CD4-positive, alpha-beta memory T cell (primary cell): ENCODE data around the gene LRRC36. TPM values are rescaled to one million over a fixed set of nuclear protein-coding genes. Genes with fewer than 3 reads are reported as not detected.

ENCODE experiments used
- CTCF ChIA-PET: fragments of 350-600 bp; sonication (Branson Sonifier 250); formaldehyde crosslinking; loops from one replicate; lab custom pipeline; 2021; ENCODE audit warnings: inconsistent platforms; ENCODE audit not compliant: partially characterized antibody; lab: Charles Lee
- POLR2A ChIA-PET: fragments of 350-600 bp; sonication (Branson Sonifier 250); formaldehyde crosslinking; loops from one replicate; lab custom pipeline; 2021; ENCODE audit not compliant: partially characterized antibody; lab: Charles Lee
- DNase-seq, 5 donors: peaks; one replicate each; pipeline versions ENCODE4 v3.0.0 to v3.0.0-alpha.2; 2020 to 2022; ENCODE audit warnings: mixed read lengths in 1 of 5
- H3K27ac ChIP-seq: one replicate; pipeline ENCODE4 v1.7.0; 2013; ENCODE audit warnings: low read depth, low read length
- H3K27me3 ChIP-seq: 2 replicates; pipeline ENCODE4 v1.7.0; 2013; ENCODE audit warnings: mild to moderate bottlenecking, low read length, moderate library complexity; ENCODE audit not compliant: insufficient read depth
- H3K36me3 ChIP-seq: 2 replicates; pipeline ENCODE4 v1.7.0; 2013; ENCODE audit warnings: mild to moderate bottlenecking, low read length, moderate library complexity; ENCODE audit not compliant: insufficient read depth
- H3K4me1 ChIP-seq: 2 replicates; pipeline ENCODE4 v1.7.0; 2013; ENCODE audit warnings: mild to moderate bottlenecking, low read length, moderate library complexity; ENCODE audit not compliant: insufficient read depth
- H3K4me3 ChIP-seq, 2 donors: one replicate each; pipeline ENCODE4 v1.7.0; 2013; ENCODE audit warnings: low read length in 2 of 2, mild to moderate bottlenecking in 1 of 2
- H3K9me3 ChIP-seq, 2 donors: one replicate each; pipeline ENCODE4 v1.7.0; 2013; ENCODE audit warnings: low read length in 2 of 2, control low read depth in 1 of 2; ENCODE audit not compliant: control insufficient read depth in 1 of 2
- H3K27ac Mint-ChIP-seq, 7 donors: one replicate each; pipeline ENCODE4 v1.8.0; 2020 to 2021; ENCODE audit warnings: mixed read lengths in 7 of 7, mild to moderate bottlenecking in 6 of 7, inconsistent platforms in 3 of 7, moderate library complexity in 3 of 7
- H3K27me3 Mint-ChIP-seq, 2 donors: one replicate each; pipeline ENCODE4 v1.8.0; 2020 to 2021; ENCODE audit warnings: mixed read lengths in 2 of 2
- H3K36me3 Mint-ChIP-seq, 2 donors: one replicate each; pipeline ENCODE4 v1.8.0; 2020 to 2021; ENCODE audit warnings: mixed read lengths in 2 of 2, inconsistent platforms in 1 of 2, mild to moderate bottlenecking in 1 of 2
- H3K4me1 Mint-ChIP-seq, 4 donors: one replicate each; pipeline ENCODE4 v1.8.0; 2020 to 2021; ENCODE audit warnings: mixed read lengths in 4 of 4, mild to moderate bottlenecking in 1 of 4
- H3K4me3 Mint-ChIP-seq, 8 donors: one replicate each; pipeline ENCODE4 v1.8.0; 2020 to 2021; ENCODE audit warnings: mixed read lengths in 8 of 8, mild to moderate bottlenecking in 7 of 8, moderate library complexity in 6 of 8, inconsistent platforms in 3 of 8
- H3K9me3 Mint-ChIP-seq, 8 donors: one replicate each; pipeline ENCODE4 v1.8.0; 2020 to 2021; ENCODE audit warnings: mixed read lengths in 8 of 8, mild to moderate bottlenecking in 5 of 8, inconsistent platforms in 3 of 8, moderate library complexity in 1 of 8
- intact Hi-C: fragments of 100-400 bp; cut with micrococcal nuclease; formaldehyde crosslinking; loops from one replicate; pipeline ENCODE4 v1.15.1; 2023
- polyA plus RNA-seq, 2 donors: library from polyadenylated mRNA; unstranded; fragments of 300-500 nt; fragmentation: Illumina TruSeq; gene quantifications; one replicate each; pipeline ENCODE4 v1.2.3, GENCODE V29; 2021
- total RNA-seq, 2 experiments: library from RNA; stranded (reverse); gene quantifications; one replicate each; pipeline ENCODE4 v1.2.3, GENCODE V29; 2021

Gene LRRC36
- total and polyA plus RNA-seq, 4 experiments from 2014 or later: not detected

DNA sequence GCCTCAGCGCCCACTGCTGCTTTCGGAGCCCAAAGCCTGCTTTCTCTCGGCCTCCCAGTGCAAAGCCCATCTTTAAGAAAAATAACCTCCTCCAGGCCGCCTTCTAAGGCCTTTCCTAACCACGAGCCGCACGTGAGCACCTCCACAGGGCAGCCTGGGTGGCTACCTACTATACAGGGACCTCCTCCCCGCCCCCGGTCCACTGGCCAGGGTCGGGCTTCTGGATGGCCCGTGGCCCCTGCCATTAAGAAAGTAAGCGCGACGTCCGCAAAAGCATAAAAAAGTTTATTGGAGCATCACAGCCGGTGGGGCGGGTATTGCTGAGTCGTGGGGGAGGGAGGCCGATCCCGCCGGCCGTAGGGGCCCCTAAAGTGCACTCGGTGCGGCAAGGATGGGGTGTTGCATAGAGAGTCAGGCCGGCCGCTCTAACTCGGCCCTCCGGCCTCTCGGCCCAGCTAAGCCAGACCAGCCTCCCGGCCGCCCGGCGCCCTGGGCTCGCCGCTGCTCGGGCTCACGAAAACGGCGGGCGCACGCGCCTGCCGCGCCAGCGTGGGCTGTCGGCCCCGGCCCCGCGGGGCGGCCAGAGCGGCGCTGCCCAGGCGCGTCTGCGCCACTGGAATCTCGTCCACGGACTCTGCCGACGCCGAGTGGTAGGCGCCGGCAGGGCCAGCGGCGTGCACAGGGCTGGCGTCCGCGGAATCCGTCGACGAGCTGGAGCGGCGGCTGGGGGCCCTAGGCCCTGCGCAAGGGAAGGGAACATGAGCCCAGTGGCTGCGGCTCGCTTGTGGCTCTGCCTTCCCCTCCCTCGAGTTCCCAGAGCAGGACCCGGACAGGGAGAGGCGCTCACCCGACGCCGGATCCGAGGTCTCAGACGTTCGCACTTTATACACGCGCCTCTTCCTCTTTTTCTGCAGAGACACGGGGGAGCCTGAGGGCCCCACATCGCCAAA, 67.8 kb downstream of the LRRC36 start:
- Mint-ChIP-seq H3K4me3 (peak overlapping the region; percentile 48 to 81 (median 68)), H3K4me1 (peaks cover 2 to 9% (median 5%) of the 10 kb centered on the region in 4 donors), H3K27ac (peak overlapping the region in 1 of 7 donors; percentile 79), H3K27me3 (peaks cover 14 to 24% of the 10 kb centered on the region in 2 donors), H3K9me3 (peaks cover 0 to 1% (median 0%) of the 10 kb centered on the region in 8 donors), H3K36me3 (no peaks in the 10 kb centered on the region)
- Histone ChIP-seq H3K27ac (no peak overlapping the region), H3K27me3 (peaks cover 18% of the 10 kb centered on the region), H3K36me3 (no peaks in the 10 kb centered on the region), H3K4me1 (peaks cover 15% of the 10 kb centered on the region), H3K9me3 (no peaks in the 10 kb centered on the region), H3K4me3 (no peak overlapping the region)
- peak in 2 of 5 donors; percentile 9 to 10 for DNase-seq
- intact Hi-C loops: loop anchor here (5.0 kb wide), 1 partner anchor 117 kb away; the partner anchor contains the start of gene PLEKHG4
- ChIA-PET POLR2A (no interaction called here), CTCF (interaction anchor here (1.1 kb wide), 1 partner anchor 87 kb away, joined by 3 read pairs; the partner anchor contains the start of gene ATP6V0D1)

GRCh38 chr16:67395105-67395457, 68.5 kb downstream of the LRRC36 start:
- no peak overlapping the region for H3K27ac ChIP-seq
- Mint-ChIP-seq H3K4me1 (peaks cover 2 to 9% (median 5%) of the 10 kb centered on the region in 4 donors), H3K9me3 (peaks cover 0 to 1% (median 0%) of the 10 kb centered on the region in 8 donors), H3K27ac (no peak overlapping the region), H3K36me3 (no peaks in the 10 kb centered on the region), H3K4me3 (peak overlapping the region in 1 of 8 donors; percentile 36), H3K27me3 (peaks cover 14 to 24% of the 10 kb centered on the region in 2 donors)
- H3K27me3 ChIP-seq: peaks cover 18% of the 10 kb centered on the region
- no peak for DNase-seq
- H3K9me3 ChIP-seq: no peaks in the 10 kb centered on the region
- POLR2A ChIA-PET: no interaction called here
- intact Hi-C loops: loop anchor here (5.0 kb wide), 1 partner anchor 118 kb away; the partner anchor contains the start of gene PLEKHG4
- no peak overlapping the region for H3K4me3 ChIP-seq
- no peaks in the 10 kb centered on the region for H3K36me3 ChIP-seq
- CTCF ChIA-PET: interaction anchor here (0.7 kb wide), 1 partner anchor 441 kb away, joined by 4 read pairs; no protein-coding TSS in a partner anchor
- peaks cover 15% of the 10 kb centered on the region for H3K4me1 ChIP-seq

GRCh38 chr16:67395458-67396158, 69.0 kb downstream of the LRRC36 start:
- intact Hi-C loops: loop anchor here (5.0 kb wide), 1 partner anchor 118 kb away; the partner anchor contains the start of gene PLEKHG4
- Histone ChIP-seq H3K27ac (no peak overlapping the region), H3K9me3 (no peaks in the 10 kb centered on the region), H3K36me3 (no peaks in the 10 kb centered on the region), H3K4me3 (no peak overlapping the region), H3K4me1 (peaks cover 15% of the 10 kb centered on the region), H3K27me3 (peaks cover 18% of the 10 kb centered on the region)
- no peak overlapping the region for H3K4me3 Mint-ChIP-seq
- H3K4me1 Mint-ChIP-seq: peaks cover 2 to 9% (median 5%) of the 10 kb centered on the region in 4 donors
- peaks cover 0 to 1% (median 0%) of the 10 kb centered on the region in 8 donors for H3K9me3 Mint-ChIP-seq
- no peaks in the 10 kb centered on the region for H3K36me3 Mint-ChIP-seq
- ChIA-PET CTCF (interaction anchor here (0.7 kb wide), 1 partner anchor 441 kb away, joined by 4 read pairs; no protein-coding TSS in a partner anchor), POLR2A (no interaction called here)
- peaks cover 14 to 23% of the 10 kb centered on the region in 2 donors for H3K27me3 Mint-ChIP-seq
- DNase-seq: no peak
- no peak overlapping the region for H3K27ac Mint-ChIP-seq

DNA sequence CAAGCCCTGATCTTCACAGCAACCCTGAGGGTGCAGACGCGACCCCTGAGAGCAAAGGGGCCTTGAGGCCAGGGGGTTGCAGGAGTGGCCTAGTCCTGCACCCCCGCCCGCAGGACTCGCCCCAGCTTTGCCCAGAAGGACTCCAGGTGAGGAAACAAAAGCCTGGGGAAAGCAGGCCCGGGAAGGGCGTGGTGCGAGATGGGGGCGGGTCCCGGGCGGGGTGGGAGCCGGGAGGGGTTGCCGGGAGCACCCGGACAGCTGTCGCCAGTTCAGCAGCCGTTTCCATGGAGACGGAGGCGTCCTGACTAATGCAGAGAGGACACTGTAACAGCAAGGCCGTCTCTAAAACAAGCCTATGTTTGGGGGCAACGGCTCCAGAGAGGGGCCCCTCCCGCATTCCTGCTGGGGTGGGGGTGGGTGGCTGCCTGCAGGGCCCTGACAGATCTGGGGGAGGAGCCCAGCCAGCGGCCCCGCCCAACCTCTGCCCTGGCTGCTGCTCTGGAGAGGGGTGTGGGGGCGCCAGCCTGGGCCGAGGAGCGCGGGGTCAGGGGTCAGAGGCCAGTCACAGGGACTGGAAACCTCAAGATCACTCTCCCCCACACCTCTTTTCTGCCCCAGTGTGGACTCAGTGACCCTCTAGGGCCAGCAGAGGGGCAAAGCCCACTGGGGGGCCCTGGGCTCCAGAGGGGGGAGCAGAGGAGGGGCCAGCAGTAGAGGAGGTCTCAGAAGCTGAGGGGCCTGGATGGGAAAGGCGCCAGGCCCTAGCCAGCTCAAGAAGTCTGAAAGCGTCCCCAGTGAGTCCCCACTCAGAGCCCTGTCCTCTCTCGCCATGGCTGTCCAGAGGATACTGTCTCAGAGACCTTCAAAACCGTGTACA, 69.8 kb downstream of the LRRC36 start:
- Mint-ChIP-seq H3K27me3 (peaks cover 14 to 25% of the 10 kb centered on the region in 2 donors), H3K4me3 (no peak overlapping the region), H3K27ac (no peak overlapping the region), H3K4me1 (peaks cover 2 to 9% (median 5%) of the 10 kb centered on the region in 4 donors), H3K36me3 (no peaks in the 10 kb centered on the region), H3K9me3 (peaks cover 0 to 1% (median 0%) of the 10 kb centered on the region in 8 donors)
- H3K27me3 ChIP-seq: peaks cover 18% of the 10 kb centered on the region
- DNase-seq: no peak
- CTCF ChIA-PET: no interaction called here
- intact Hi-C loops: loop anchor here (5.0 kb wide), 1 partner anchor 119 kb away; the partner anchor contains the start of gene PLEKHG4
- no peak overlapping the region for H3K27ac ChIP-seq
- POLR2A ChIA-PET: no interaction called here
- no peaks in the 10 kb centered on the region for H3K9me3 ChIP-seq
- H3K36me3 ChIP-seq: no peaks in the 10 kb centered on the region
- H3K4me1 ChIP-seq: peaks cover 15% of the 10 kb centered on the region
- H3K4me3 ChIP-seq: no peak overlapping the region

DNA sequence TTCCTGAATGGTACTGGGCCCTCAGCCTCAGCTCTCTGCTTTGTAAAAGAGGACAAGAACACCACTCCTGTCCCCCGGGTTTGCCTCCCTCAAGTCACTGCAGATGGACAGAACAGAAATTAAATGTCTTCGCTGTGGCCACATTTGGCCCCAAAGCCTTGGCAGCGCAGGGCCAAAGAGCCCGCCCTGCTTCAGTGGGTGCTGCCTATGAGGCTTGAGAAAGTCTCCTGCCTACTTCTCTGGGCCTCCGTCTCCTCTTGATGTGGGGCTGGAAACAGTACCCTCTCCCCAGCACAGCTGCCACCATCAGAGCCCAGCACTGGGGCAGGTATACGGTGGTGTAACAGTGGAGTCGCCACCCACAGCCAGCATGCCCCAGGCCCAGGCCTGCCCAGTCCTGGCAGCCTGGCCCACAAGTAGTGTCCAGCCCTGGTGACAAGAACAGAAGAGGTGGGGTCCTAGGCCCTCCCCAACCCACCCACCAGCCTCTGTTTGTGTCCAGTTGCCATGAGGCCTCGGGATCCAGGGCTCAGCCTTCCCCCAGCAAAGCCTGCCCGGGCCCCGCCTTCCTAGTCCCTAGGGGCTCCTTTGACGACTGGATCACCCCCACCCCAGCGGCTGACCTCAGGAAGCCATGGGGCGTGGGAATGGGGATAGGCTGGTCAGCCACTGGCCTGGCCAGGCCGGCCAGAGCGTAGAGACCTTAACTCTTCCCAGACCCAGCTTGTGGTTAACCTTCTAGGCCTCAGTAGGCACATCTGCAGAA, 70.6 kb downstream of the LRRC36 start:
- H3K9me3 Mint-ChIP-seq: peaks cover 0 to 1% (median 0%) of the 10 kb centered on the region in 8 donors
- H3K27ac ChIP-seq: no peak overlapping the region
- H3K4me3 Mint-ChIP-seq: no peak overlapping the region
- H3K27ac Mint-ChIP-seq: no peak overlapping the region
- no peak overlapping the region for H3K4me3 ChIP-seq
- H3K36me3 ChIP-seq: no peaks in the 10 kb centered on the region
- ChIA-PET CTCF (no interaction called here), POLR2A (no interaction called here)
- peaks cover 15% of the 10 kb centered on the region for H3K4me1 ChIP-seq
- intact Hi-C loops: loop anchor here (5.0 kb wide), 1 partner anchor 120 kb away; the partner anchor contains the start of gene PLEKHG4
- no peak for DNase-seq
- H3K36me3 Mint-ChIP-seq: no peaks in the 10 kb centered on the region
- peaks cover 2 to 9% (median 5%) of the 10 kb centered on the region in 4 donors for H3K4me1 Mint-ChIP-seq
- H3K27me3 ChIP-seq: peaks cover 18% of the 10 kb centered on the region
- H3K9me3 ChIP-seq: no peaks in the 10 kb centered on the region
- H3K27me3 Mint-ChIP-seq: peaks cover 14 to 23% of the 10 kb centered on the region in 2 donors
